HepG2 (cell line): ENCODE results near the gene ARHGEF39. TPM values are rescaled to one million over a fixed set of nuclear protein-coding genes. Genes with fewer than 3 reads are reported as not detected.

Source experiments
- ATF2 ChIP-seq: sonication (generic); formaldehyde crosslinking; IDR thresholded peaks from 2 replicates; pipeline ENCODE4 v1.4.0; 2020; ENCODE audit warnings: missing genetic modification reagents
- ATF6 ChIP-seq: sonication (generic); formaldehyde crosslinking; conservative IDR thresholded peaks from 2 replicates; pipeline ENCODE4 v1.4.0; 2020; ENCODE audit warnings: missing genetic modification reagents
- GLI4 ChIP-seq: sonication (generic); formaldehyde crosslinking; IDR thresholded peaks from 2 replicates; pipeline ENCODE4 v1.5.1; 2020; ENCODE audit warnings: missing genetic modification reagents, mild to moderate bottlenecking, moderate library complexity, borderline replicate concordance
- MTA1 ChIP-seq: sonication (generic); formaldehyde crosslinking; IDR thresholded peaks from 2 replicates; pipeline ENCODE4 v1.4.0; 2020; ENCODE audit warnings: missing genetic modification reagents, mild to moderate bottlenecking, borderline replicate concordance
- POLR2AphosphoS2 ChIP-seq: IDR thresholded peaks from 2 replicates; pipeline ENCODE4 v1.6.1; 2011; ENCODE audit warnings: low read depth, low read length, improper control_type of control experiment
- SP2 ChIP-seq: sonication (generic); formaldehyde crosslinking; IDR thresholded peaks from 2 replicates; pipeline ENCODE4 v1.5.1; 2020; ENCODE audit warnings: mild to moderate bottlenecking, missing genetic modification reagents
- ZBTB1 ChIP-seq: sonication (generic); formaldehyde crosslinking; IDR thresholded peaks from 2 replicates; pipeline ENCODE4 v1.4.0; 2020; ENCODE audit warnings: missing genetic modification reagents, borderline replicate concordance
- ZBTB39 ChIP-seq: sonication (generic); formaldehyde crosslinking; IDR thresholded peaks from 2 replicates; pipeline ENCODE4 v1.5.0; 2020; ENCODE audit warnings: missing genetic modification reagents
- ZBTB4 ChIP-seq: sonication (generic); formaldehyde crosslinking; IDR thresholded peaks from 2 replicates; pipeline ENCODE4 v1.4.0; 2020; ENCODE audit warnings: missing genetic modification reagents, mild to moderate bottlenecking, borderline replicate concordance
- ZFP36 ChIP-seq: fragments of 150-350 bp; IDR thresholded peaks from 2 replicates; pipeline ENCODE4 v1.6.1; 2018; ENCODE audit warnings: borderline replicate concordance, low read length, low read depth; ENCODE audit not compliant: partially characterized antibody
- ZFP82 ChIP-seq: sonication (generic); formaldehyde crosslinking; IDR thresholded peaks from 2 replicates; pipeline ENCODE4 v1.5.1; 2020; ENCODE audit warnings: mild to moderate bottlenecking, missing genetic modification reagents, borderline replicate concordance
- ZNF382 ChIP-seq: sonication (generic); formaldehyde crosslinking; IDR thresholded peaks from 2 replicates; pipeline ENCODE4 v1.5.0; 2020; ENCODE audit warnings: missing genetic modification reagents, mild to moderate bottlenecking, borderline replicate concordance
- ZNF501 ChIP-seq: sonication (generic); formaldehyde crosslinking; IDR thresholded peaks from 2 replicates; pipeline ENCODE4 v1.5.1; 2020; ENCODE audit warnings: mild to moderate bottlenecking, moderate library complexity, missing genetic modification reagents
- polyA plus RNA-seq, 8 experiments: library from polyadenylated mRNA; depleted of rRNA in 3 of 8; stranded (reverse) in 7 of 8; unstranded in 1 of 8; fragments of >200 nt; fragmentation: Illumina TruSeq in 4 of 8; extraction: Trizol in 4 of 8; gene quantifications; 2 replicates each; pipeline versions ENCODE4 v1.2.1 to v1.2.3, GENCODE V29; 2011 to 2016; ENCODE audit warnings: low read depth in 4 of 8, missing spikeins in 1 of 8, mixed read lengths in 1 of 8; ENCODE audit not compliant: insufficient read depth in 1 of 8
- total RNA-seq, 5 experiments: library from RNA; depleted of rRNA; stranded (reverse); fragments of >200 nt; fragmentation: Illumina TruSeq; extraction: Trizol; gene quantifications; 2 replicates each; pipeline ENCODE4 v1.2.3, GENCODE V29; 2016; ENCODE audit warnings: low read depth in 1 of 5

The ARHGEF39 gene
- total and polyA plus RNA-seq, 2 of the 13 experiments (the other 11 are each of a cell fraction or from before 2014, with no cell fraction given): 11.2 to 12.3 TPM

GRCh38 chr9:35689542-35690293 is 24.7 kb upstream of the ARHGEF39 start, which contains the start of gene TPM2 (continued):
- TF ChIP-seq ZBTB1 (CRISPR knock-in tag): no peak
- TF ChIP-seq ZBTB4 (CRISPR knock-in tag): peak; percentile 23; the same call in 1 of the 2 replicates
- TF ChIP-seq POLR2AphosphoS2: no peak
- no peak for TF ChIP-seq GLI4 (CRISPR knock-in tag)
- no peak for TF ChIP-seq ZNF382 (CRISPR knock-in tag)
- no peak for TF ChIP-seq ZBTB39 (CRISPR knock-in tag)
- 0 out of 2 replicates have a peak, but pooled peaks have one; percentile 7 for TF ChIP-seq MTA1 (CRISPR knock-in tag)
- no peak for TF ChIP-seq ZFP82 (CRISPR knock-in tag)
- TF ChIP-seq ATF6 (CRISPR knock-in tag): no peak
- TF ChIP-seq SP2: 0 out of 2 replicates have a peak, but pooled peaks have one; percentile 16
- TF ChIP-seq ATF2 (CRISPR knock-in tag): no peak
- no peak for TF ChIP-seq ZFP36
- TF ChIP-seq ZNF501: no peak
